Coronary artery (tissue), 2 donors: ENCODE measurements around the gene TNS1.

Experiments
- DNase-seq: peaks from one replicate; pipeline ENCODE4 v3.0.0-alpha.2; 2017; ENCODE audit warnings: low spot score
- H3K27ac ChIP-seq, 2 donors: fragments of 200-600 bp; sonication (generic); one replicate each; pipeline ENCODE4 v1.5.1; 2016 to 2019
- H3K4me3 ChIP-seq: fragments of 200-600 bp; sonication (generic); 2 replicates; pipeline ENCODE4 v1.5.1; 2016; ENCODE audit warnings: mild to moderate bottlenecking, moderate library complexity
- CTCF ChIP-seq: fragments of 200-600 bp; sonication (generic); IDR thresholded peaks from one replicate; pipeline ENCODE4 v1.5.1; 2019; ENCODE audit warnings: antibody characterized with exemption

TNS1 gene

GRCh38 chr2:217923007-217923686 lies 79.6 kb downstream of the TNS1 start:
- Histone ChIP-seq H3K27ac (peak overlapping the region; percentile 93 to 99), H3K4me3 (peak overlapping the region; percentile 51)
- DNase-seq, result no peak
- TF ChIP-seq CTCF, result no peak

- peak overlapping the region; percentile 93 to 99 for H3K27ac ChIP-seq
- peak; percentile 94 for DNase-seq
- H3K4me3 ChIP-seq, result peak overlapping the region; percentile 51
- TF ChIP-seq CTCF, result no peak
These were observed 80.4 kb downstream of the TNS1 start for GRCh38 chr2:217922101-217923006.

- no peak for TF ChIP-seq CTCF
- Histone ChIP-seq H3K4me3 (peak overlapping the region; percentile 51), H3K27ac (peak overlapping the region; percentile 93 to 99)
- peak; percentile 93 for DNase-seq
These were observed 81.8 kb downstream of the TNS1 start for GRCh38 chr2:217920879-217921603.

GRCh38 chr2:217919781-217920351 lies 82.9 kb downstream of the TNS1 start:
- peak; percentile 88 for DNase-seq
- Histone ChIP-seq H3K27ac (peak overlapping the region; percentile 93 to 99), H3K4me3 (peak overlapping the region; percentile 50)
- no peak for TF ChIP-seq CTCF

GRCh38 chr2:217919204-217919603 lies 83.6 kb downstream of the TNS1 start:
- no peak for DNase-seq
- TF ChIP-seq CTCF, result no peak
- Histone ChIP-seq H3K27ac (peak overlapping the region; percentile 93 to 99), H3K4me3 (peak overlapping the region; percentile 50)

- H3K4me3 ChIP-seq, result peak overlapping the region; percentile 50
- TF ChIP-seq CTCF, result no peak
- peak overlapping the region; percentile 93 to 99 for H3K27ac ChIP-seq
- no peak for DNase-seq
These were observed 84.3 kb downstream of the TNS1 start for GRCh38 chr2:217918308-217919024.
